Frontal cortex (tissue), 4 donors: ENCODE data around the gene B4GALNT3. TPM values are rescaled to one million over a fixed set of nuclear protein-coding genes. Genes with fewer than 3 reads are reported as not detected.

ENCODE experiments used
- DNase-seq, 2 donors: peaks; one replicate each; pipeline ENCODE4 v3.0.0; 2012; ENCODE audit warnings: low spot score in 2 of 2
- FAIRE-seq: peaks from 2 replicates; lab custom pipeline; 2012; peaks lifted over from hg19 to GRCh38; lab: Jason Lieb, UNC
- total RNA-seq: library from RNA; depleted of rRNA; stranded (reverse); fragments of >200 nt; gene quantifications from one replicate; pipeline ENCODE4 v1.2.3, GENCODE V29; 2014
- donor health status: control.
- donor health status: control.
- donor health status: control.

The B4GALNT3 gene
- total RNA-seq, 1 donor from 2014 or later, result 2.4 TPM

DNA sequence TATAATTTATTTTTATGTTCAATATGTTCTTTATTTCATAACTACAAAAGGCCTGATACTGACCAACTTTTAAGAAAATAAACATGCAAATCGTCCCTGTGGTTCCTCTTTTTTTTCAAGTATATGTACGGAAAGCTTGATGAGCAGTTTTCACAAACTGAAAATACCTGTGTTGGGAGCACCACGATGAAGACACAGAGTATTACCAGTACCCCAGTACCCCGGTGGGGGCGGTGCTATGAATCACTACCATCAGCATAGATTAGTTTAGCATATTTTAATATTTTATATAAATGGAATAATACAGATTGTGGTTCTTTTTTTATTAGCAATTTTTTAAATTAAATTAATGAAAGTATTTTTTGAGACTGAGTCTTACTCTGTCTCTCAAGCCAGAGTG, 7.0 kb downstream of the B4GALNT3 start:
- DNase-seq (no peak), FAIRE-seq (no peak)

DNA sequence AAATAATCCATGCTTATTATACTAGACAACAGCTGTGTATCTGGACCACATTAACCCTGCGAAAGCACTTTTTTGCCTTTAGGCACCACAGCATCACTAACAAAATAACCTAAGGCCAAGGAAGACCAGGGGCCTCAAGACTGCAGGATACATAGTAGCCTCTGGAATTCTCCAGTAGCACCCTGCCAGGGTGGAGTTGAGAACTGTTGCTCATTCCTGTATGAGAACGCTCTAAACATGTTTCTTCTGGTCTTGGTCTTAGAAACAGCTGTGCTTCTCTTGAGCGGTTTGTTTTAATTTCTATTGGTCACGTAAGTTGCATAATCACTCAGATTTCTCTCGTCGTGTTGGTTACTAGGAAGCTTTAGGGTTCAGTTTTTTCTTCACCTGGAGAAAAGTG, 7.9 kb downstream of the B4GALNT3 start:
- no peak for FAIRE-seq
- no peak for DNase-seq

DNA sequence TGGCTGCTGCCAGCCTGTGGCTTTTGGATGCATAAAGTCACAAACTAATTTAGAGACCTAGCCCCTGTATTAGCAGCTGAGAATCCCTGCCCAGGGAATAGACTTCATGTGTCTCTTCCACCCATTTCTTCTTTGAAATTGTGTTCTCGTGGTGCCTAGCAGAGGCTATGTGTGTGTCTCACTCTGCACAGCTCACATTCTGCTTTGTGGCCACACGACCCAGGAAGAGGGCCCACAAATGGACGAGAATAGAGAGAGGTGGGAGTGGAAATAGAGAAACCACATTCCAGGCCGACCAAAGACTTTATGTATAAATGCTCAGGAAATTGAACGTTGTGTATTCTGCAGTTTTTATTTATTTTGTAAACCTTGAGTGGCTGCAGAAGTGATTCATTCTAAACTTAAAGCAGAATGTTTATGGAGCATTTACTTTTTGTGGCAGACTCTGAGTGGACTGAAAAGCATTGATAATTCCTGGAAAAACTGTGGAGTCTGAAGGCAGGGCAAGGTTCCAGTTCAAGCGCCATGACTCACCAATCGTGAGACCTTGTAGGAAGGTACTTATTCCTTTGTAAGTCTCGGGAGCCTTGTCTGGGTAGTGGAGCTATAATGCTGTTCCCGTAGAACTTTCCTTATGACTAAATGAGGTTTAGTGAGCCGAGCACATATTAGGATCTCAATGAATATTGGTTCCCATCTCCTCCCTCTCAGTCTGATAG, 9.1 kb downstream of the B4GALNT3 start:
- FAIRE-seq (no peak), DNase-seq (no peak)

DNA sequence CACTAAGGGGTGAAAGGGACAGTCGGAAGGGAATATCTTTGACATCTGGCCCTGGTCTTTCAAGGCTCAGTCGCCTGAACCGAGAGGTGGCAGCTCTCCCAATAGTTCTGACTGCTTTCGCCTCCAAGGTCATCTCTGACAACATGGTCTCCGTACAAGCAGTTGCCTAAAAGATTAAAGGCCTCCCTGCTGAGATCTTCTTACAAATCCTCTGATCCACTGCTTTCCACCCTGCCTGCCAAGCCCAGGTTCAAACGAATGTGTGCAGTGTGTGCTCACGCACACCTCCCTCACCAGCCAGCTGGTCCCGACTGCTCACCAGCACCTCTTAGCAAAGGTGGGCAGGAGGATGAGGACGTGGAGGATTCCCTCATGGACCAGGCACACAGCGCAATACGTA, 10.4 kb downstream of the B4GALNT3 start:
- DNase-seq, result no peak
- FAIRE-seq, result no peak

DNA sequence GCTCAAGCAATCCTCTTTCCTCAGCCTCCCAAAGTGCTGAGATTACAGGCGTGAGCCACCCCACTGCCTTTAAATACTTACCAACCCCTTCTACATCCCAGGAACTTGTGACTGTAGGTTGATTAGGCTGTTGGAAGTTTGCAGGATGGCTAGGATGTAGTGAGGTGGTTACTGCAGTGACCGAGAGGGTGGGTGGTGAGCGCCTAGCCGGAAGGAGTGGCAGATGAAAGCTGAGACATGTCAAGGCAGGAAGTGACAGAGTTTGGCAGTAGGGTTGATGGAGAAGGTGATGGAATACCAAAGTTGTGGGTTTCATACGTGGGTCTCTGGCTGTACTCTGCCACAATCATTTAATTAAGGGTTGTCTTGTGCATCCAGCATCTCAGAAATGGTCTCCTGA, 13.5 kb downstream of the B4GALNT3 start:
- DNase-seq (no peak), FAIRE-seq (no peak)

DNA sequence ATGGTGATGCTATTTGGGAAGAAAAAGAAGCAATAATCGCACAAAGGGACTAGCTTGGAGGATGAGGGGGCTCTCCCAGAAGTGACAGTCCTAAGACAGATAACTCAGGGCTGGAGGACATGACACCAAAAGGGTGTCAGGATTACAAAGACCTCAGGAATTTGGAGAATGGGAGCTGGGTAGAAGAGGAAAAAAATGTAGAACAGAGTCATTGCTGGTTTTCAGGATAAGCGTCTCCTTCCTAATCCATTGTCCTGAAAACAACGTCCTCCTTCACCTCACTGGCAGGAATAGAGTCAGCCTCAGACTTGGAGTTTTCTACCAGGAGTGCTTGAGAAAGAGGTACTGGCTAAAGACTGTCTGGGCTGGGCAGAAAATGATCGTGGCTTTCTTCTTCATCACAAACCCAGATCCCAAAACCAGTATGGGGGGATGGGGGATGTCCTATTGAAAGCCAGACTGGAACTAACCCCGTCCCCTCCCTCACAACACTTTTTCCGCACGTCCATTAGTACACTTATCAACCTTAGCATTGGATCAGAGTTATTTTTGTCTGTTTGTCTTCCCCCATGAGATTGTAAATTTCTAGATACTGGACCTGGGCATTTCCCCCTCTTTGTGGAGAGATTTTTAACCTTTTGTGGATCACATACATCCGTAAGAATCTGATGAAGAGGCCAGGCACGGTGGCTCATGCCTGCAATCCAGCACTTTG, 14.3 kb downstream of the B4GALNT3 start:
- FAIRE-seq (no peak), DNase-seq (no peak)

DNA sequence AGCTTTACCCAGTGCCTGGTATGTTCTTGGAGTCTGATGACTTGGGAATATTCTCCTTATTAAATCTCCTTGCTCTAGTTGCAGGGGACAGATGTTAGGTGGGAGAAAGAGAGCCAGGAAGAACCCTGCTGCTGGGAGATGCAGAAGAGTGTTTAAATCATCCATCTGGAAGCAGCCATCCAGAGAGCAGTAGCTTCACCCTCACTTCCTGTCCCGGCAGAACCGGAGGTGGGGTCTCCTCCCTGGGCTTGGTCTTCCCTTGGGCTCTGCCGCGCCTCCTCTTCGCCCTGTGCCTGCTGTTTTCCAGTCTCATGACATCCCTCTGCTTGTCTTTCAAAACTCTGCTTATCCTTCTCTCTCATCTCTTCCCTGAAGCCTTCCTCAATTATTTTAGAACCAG, 15.5 kb downstream of the B4GALNT3 start:
- DNase-seq (no peak), FAIRE-seq (no peak)

DNA sequence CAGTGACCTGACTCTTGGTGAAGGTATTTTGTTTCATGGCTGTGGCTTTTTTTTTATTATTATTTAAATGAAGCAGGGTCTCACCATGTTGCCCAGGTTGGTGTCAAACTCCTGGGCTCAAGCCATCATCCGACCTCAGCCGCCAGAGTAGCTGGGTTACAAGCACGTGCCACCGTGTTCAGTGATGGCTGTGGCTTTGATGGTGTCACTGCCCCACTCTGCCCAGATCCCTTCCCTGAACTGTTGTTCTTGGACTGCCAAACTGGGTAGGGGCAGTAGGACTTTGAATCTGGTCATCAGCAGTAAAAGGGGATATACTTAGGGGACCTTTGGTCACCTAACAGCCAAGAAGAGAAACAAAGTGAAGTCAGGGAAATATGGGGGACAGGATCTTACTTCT, 19.4 kb downstream of the B4GALNT3 start:
- no peak for FAIRE-seq
- no peak for DNase-seq

DNA sequence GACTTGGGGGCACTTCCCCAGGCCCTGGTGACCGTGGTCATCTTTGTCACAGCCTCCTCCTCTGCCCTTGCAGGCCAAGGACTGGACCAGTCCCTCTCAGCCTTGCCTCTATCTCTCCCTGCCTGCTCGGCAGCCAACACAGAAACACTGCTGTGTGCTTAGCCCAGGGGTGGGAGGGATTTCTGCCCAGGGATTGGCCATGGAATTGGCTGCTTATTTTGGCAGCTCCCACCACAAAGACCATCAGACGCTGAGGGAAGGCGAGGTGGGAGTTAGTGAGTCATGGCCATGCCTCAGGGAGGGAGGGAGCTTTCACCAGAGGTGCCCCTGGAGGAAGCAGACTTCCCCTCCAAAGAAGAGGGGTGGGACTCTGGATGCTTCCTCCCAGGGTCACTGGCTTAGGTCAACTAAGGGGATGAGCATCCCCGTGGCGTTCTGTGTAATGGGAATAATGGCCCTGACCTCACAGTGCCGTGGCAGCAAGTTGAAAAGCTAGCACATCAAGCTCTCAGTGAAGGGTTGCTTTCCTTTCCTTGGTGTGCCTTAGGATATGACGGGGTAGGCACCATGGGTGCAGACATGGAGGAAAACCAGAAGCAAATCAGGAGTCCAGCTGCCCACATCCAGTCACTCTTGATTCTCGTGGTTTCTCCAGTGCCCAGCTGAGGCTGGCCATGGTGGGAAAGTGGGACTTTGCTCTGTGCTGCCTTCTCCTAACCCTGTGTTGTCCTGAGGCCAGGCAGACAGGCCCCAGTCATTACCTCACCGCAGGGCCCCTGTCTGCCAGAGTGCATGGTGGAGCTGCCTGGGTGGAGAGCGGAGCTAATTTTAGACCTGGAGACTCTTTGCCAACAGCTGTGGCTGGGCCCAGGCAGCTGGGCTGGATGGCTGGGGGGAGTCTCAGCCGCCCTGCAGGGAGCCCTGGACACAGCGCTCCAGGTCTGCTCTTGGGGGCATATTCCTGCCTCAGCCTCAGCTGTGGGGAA, 21.4 kb downstream of the B4GALNT3 start:
- FAIRE-seq (no peak), DNase-seq (peak in 1 of 2 donors; percentile 44)

DNA sequence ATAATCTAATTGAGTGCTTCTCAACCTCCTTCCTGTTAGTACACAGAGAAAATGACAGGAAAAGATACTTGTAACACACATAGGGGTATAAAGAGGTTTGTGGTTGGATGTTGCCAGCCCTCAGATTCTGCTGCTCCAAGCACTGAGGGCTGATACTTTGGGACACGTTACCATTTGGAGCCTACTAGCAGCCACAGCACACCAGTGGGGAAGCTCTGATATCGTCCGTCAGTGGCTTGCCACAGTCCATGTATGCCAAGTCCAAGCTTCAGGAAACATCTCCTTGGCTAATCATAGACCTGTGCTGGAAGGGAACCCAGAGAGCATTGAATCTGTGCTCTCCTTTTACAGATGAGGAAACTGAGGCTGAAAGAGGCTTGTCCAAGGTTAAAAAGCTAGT, 22.3 kb downstream of the B4GALNT3 start:
- FAIRE-seq (no peak), DNase-seq (no peak)

DNA sequence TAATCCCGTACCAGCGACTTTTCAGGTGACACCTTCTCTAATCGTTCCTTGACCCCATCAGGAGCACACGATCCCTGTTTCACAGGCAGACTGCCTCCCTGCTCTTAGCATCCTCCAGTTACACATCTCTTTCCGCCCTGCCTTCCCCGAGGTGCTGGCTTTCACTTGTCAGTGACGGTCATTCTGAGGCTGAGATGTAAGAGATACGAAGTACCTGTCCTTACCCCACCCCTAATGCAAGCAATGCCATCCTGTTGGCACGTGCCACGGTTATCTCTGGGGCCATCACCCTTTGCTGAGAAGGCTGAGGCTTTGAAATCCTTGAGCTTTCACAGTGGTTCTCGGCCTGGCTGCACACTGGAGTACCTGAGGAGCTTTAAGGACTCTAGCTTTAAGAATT, 24.4 kb downstream of the B4GALNT3 start:
- FAIRE-seq, result no peak
- DNase-seq, result no peak

DNA sequence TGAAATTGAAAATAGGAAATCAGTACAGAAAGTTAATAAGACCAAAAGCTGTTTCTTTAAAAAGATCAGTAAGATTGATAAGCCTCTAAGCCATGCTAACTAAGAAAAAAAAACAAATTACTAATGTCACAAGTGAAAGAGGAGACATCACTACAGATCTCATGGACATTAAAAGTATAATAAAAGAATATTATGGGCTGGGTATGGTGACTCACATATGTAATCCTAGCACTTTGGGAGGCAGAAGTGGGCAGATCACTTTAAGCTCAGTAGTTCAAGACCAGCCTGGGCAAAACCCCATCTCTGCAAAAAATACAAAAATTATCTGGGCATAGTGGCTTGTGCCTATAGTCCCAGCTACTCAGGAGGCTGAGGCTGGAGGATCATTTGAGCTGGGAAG, 30.5 kb downstream of the B4GALNT3 start:
- DNase-seq (no peak), FAIRE-seq (no peak)

DNA sequence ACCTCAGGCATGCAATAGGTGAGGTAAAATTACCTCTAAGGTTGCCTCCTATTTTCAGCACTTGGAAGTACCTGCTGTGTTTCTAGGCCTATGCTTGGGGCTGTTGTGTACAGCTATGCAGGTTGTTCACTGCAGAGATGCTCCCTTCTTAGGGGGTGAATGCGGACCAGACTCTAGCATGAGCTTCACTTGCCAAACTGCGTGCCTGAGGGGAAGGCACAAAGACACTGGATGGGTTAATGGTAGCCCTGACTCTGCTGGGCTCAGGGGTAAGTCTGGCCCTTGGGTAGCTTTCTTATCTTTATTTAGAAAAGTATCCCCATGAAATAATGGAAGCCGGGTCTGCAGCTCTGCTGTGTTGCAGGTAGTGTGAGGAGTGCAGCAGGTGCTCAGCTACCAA, 35.7 kb downstream of the B4GALNT3 start:
- DNase-seq (no peak), FAIRE-seq (no peak)

DNA sequence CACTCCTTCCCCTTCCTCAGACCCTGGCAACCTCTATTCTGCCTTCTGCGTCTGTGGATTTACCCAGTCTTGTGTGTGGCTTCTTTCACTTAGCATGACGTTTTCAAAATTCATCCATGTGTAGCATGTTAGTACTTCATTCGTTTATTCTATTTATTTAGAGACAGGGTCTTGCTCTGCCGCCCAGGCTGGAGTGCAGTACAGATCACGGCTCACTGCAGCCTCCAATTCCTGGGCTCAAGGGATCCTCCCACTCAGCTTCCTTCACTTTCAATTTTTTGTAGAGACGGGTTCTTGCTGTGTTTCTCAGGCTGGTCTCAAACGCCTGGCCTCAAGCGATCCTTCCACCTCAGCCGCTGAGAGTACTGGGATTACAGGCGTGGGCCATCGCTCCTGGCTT, 37.0 kb downstream of the B4GALNT3 start:
- no peak for FAIRE-seq

DNA sequence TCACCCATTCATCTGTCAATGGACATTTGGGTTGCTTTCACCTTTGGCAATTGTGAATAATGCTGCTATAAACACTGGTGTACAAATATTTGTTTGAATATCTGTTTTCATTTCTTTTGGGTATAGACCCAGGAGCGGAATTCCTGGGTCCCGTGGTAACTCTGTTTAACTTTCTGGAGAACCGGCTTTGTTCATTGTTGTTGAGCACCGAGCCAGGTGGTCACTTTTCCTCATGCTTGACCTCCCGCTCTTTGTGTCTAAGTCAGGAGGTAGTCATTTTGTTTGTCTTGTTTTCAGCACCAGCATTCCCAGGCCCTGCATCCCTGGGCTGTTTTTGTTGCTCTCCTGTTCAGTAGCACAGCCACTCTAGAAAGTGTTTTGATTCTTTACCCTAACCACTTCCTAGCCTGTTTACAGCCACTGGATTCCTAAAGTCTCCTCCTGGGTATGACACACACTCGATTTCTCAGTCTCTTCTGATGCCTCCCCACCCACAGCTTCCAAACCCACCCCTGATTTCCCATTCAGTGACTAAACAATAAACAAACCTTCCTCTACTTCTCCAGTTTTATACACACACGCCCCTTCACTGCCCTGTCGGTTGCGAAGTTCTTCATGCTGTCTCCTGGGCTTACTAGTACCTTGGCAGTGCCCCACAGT, 37.9 kb downstream of the B4GALNT3 start:
- FAIRE-seq (no peak), DNase-seq (no peak)

More for the DNA sequence above, 37.0 kb downstream of the B4GALNT3 start:
- DNase-seq, result no peak

DNA sequence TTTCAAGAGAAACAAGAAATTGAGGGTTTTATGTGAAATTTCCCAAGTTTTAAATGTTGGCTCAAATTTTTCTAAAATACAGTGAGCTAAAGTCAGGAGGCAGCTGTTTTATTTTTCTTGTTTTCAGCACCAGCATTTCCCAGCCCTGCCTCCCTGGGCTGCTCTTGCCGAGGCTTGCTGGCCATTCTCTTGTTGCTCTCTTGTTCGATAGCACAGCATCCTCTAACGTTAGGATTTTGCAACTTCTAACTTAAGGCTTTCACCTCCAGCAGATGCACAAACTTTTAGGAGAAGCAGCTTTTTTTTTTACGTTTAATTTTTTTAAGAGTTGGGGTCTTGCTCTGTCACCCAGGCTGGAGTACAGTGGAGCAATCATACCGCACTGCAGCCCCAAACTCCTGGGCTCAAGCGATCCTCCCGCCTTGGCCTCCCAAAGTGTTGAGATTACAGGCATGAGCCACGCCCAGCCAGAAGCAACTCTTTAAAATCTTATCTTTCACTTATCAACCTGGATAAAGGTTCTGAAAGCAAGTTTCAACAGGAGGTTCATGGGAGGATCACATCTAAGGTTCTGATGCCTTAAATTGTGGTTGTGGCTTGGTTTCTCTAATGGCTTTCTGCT, 40.2 kb downstream of the B4GALNT3 start:
- DNase-seq (no peak), FAIRE-seq (no peak)

DNA sequence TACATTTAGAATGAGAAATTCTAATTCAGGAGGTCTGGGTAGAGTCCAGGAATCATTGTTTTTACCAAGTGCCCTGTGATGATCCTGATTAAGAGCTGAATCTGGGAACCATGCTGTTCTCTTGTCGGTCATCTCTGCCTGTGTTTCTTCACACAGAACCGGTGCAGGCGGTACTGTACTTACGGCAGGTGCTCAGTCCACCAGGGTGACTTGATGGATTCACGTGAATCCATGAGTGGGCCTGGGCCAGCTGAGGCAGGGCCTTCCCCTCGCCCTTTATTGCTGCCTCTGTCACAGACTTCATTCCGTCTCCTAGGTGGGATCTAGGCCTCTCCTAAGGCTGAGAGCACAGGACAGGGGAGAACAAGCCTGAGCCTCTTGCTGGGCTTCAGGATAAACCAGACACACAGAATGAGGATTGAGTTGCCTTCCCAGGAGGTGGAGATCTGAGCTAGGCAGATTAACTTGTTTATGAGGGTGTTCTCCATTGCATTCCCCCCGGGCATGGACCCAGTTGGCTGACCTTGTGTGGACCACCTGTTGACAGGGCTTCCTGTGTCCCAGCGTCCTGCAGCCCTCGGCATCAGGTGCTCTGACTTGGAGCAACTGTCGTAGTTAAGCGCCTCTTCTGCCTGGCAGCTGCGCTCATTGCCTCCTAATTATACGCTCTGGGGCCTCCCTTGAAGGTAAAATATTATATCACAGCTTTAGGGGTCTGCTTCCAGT, 42.1 kb downstream of the B4GALNT3 start:
- DNase-seq (no peak), FAIRE-seq (no peak)

DNA sequence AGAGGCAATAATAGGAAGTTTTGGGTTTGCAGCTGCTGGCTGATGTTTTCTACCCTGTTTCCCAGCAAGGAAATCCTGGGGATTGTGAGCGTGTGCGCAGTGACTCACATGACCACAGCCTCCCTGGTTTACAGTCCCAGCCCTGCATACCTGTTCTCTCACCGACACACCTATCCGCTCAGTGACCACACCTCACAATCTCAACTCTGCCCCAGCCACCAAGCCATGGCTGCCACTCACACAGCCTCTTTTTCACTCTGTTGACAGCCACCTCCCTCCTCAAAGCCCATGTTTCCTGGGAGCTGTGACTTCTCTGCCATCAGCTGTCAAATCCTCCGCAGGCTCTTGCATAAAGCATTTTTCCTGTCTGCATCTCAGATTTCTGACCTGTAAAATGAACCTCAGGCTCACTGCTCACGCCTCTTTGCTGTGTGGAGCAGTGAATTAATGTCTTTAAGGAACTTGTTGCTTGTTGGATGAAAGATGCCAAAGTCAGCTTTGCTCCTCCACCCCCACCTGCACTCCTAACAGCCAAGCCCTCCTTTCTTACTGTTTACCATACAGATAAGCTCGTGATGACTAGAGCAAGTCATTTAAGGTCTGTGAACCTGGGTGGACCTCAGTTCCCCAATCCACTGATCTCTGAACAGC, 43.5 kb downstream of the B4GALNT3 start:
- FAIRE-seq, result no peak
- DNase-seq, result no peak
